A549 (cell line): ENCODE data around the gene GIPR. TPM values are rescaled to one million over a fixed set of nuclear protein-coding genes. Genes with fewer than 3 reads are reported as not detected.
A peak's percentile ranks its signal among the peaks of the same experiment; 100 is the strongest.

Experiments used
- ATAC-seq, 2 experiments: fragments of 200-7000 bp in 1 of 2; fragments of >200 bp in 1 of 2; cut with Nextera tagmentation in 1 of 2; cut with Tn5 transposase in 1 of 2; 3 replicates each; pipeline versions ENCODE4 v1.8.0 to v1.9.1; 2018 to 2020; ENCODE audit warnings: mild to moderate bottlenecking in 1 of 2, moderate library complexity in 1 of 2
- CTCF ChIA-PET: fragments of 300-600 bp; sonication (Branson Sonifier 250); formaldehyde crosslinking; extraction: SDS; loops from one replicate; lab custom pipeline; 2021; ENCODE audit warnings: antibody characterized with exemption, inconsistent platforms; lab: Yijun Ruan, JAX
- POLR2A ChIA-PET: fragments of 350-600 bp; formaldehyde crosslinking; extraction: SDS; loops from one replicate; lab custom pipeline; 2021; ENCODE audit warnings: antibody characterized with exemption, inconsistent platforms; lab: Yijun Ruan, JAX
- DNase-seq, 2 experiments: peaks; one replicate each; pipeline versions ENCODE4 v3.0.0 to v3.0.0-alpha.2; 2011 to 2016; ENCODE audit warnings: low read depth in 1 of 2, low spot score in 1 of 2
- FAIRE-seq: peaks from 2 replicates; lab custom pipeline; 2011; peaks lifted over from hg19 to GRCh38; lab: Jason Lieb, UNC
- H3K27ac ChIP-seq, 2 experiments: fragments of >200 bp; sonication (Bioruptor Twin); formaldehyde crosslinking; 3 replicates each; pipeline ENCODE4 v1.5.1; 2016 to 2017
- H3K4me1 ChIP-seq: fragments of >200 bp; sonication (Bioruptor Twin); formaldehyde crosslinking; 3 replicates; pipeline ENCODE4 v1.6.1; 2016
- H3K4me2 ChIP-seq: fragments of >200 bp; sonication (Bioruptor Twin); formaldehyde crosslinking; 3 replicates; pipeline ENCODE4 v1.6.1; 2016
- H3K4me3 ChIP-seq: fragments of >200 bp; sonication (Bioruptor Twin); formaldehyde crosslinking; 3 replicates; pipeline ENCODE4 v1.5.1; 2016
- H3K9me3 ChIP-seq: fragments of >200 bp; sonication (Bioruptor Twin); formaldehyde crosslinking; 3 replicates; pipeline ENCODE4 v1.6.1; 2016
- BCL3 ChIP-seq: fragments of >200 bp; sonication (Bioruptor Twin); formaldehyde crosslinking; IDR thresholded peaks from 3 replicates; pipeline ENCODE4 v1.6.1; 2016
- CBX2 ChIP-seq: fragments of 200-600 bp; sonication (generic); IDR thresholded peaks from 2 replicates; pipeline ENCODE4 v1.6.1; 2016; ENCODE audit warnings: low read depth, mild to moderate bottlenecking, borderline replicate concordance
- CBX8 ChIP-seq: fragments of 200-600 bp; sonication (generic); IDR thresholded peaks from 2 replicates; pipeline ENCODE4 v1.6.1; 2016
- CEBPB ChIP-seq, 2 experiments: fragments of >200 bp in 1 of 2; sonication (Bioruptor Twin) in 1 of 2; formaldehyde crosslinking in 1 of 2; IDR thresholded peaks; 2 replicates each; pipeline ENCODE4 v1.6.1; 2012 to 2016
- CHD4 ChIP-seq: fragments of 200-600 bp; sonication (generic); IDR thresholded peaks from 2 replicates; pipeline ENCODE4 v1.6.1; 2016; ENCODE audit warnings: antibody characterized with exemption, mild to moderate bottlenecking, borderline replicate concordance
- EHF ChIP-seq: fragments of 250-450 bp; sonication (Bioruptor Pico); IDR thresholded peaks from 2 replicates; pipeline ENCODE4 v1.5.0; 2020; ENCODE audit warnings: mild to moderate bottlenecking
- EHMT2 ChIP-seq: fragments of 200-600 bp; sonication (generic); IDR thresholded peaks from 2 replicates; pipeline ENCODE4 v1.6.1; 2016; ENCODE audit warnings: antibody characterized with exemption, low read depth, mild to moderate bottlenecking, moderate library complexity
- ESRRA ChIP-seq: fragments of 150-350 bp; IDR thresholded peaks from 2 replicates; pipeline ENCODE4 v1.6.1; 2014; ENCODE audit warnings: mild to moderate bottlenecking, low read length, borderline replicate concordance
- FOSB ChIP-seq: fragments of 250-450 bp; sonication (Bioruptor Pico); IDR thresholded peaks from 2 replicates; pipeline ENCODE4 v1.5.0; 2020; ENCODE audit warnings: mild to moderate bottlenecking, moderate library complexity
- FOSL2 ChIP-seq, 2 experiments: fragments of 450-650 bp in 1 of 2; fragments of >200 bp in 1 of 2; sonication (Bioruptor Twin) in 1 of 2; formaldehyde crosslinking; IDR thresholded peaks; 2 replicates each; pipeline versions ENCODE4 v1.5.0 to v1.6.1; 2016 to 2020; ENCODE audit warnings: mild to moderate bottlenecking in 1 of 2, moderate library complexity in 1 of 2
- FOXS1 ChIP-seq: fragments of 250-450 bp; sonication (Bioruptor Pico); IDR thresholded peaks from 2 replicates; pipeline ENCODE4 v1.5.0; 2020; ENCODE audit warnings: mild to moderate bottlenecking, moderate library complexity
- HDAC2 ChIP-seq: fragments of 200-600 bp; sonication (generic); IDR thresholded peaks from 2 replicates; pipeline ENCODE4 v1.6.1; 2016
- HES2 ChIP-seq: fragments of >200 bp; sonication (Bioruptor Twin); formaldehyde crosslinking; IDR thresholded peaks from 2 replicates; pipeline ENCODE4 v1.6.1; 2016
- HEYL ChIP-seq: fragments of 250-450 bp; sonication (Bioruptor Pico); IDR thresholded peaks from 2 replicates; pipeline ENCODE4 v1.8.0; 2021; ENCODE audit warnings: mild to moderate bottlenecking, moderate library complexity
- HOXB13 ChIP-seq: fragments of 250-450 bp; sonication (Bioruptor Pico); IDR thresholded peaks from 2 replicates; pipeline ENCODE4 v1.5.0; 2020; ENCODE audit warnings: low read depth, mild to moderate bottlenecking, moderate library complexity
- HOXB5 ChIP-seq: fragments of 250-450 bp; sonication (Bioruptor Pico); IDR thresholded peaks from 2 replicates; pipeline ENCODE4 v1.5.0; 2020; ENCODE audit warnings: mild to moderate bottlenecking, moderate library complexity
- JUN ChIP-seq, 2 experiments: fragments of >200 bp; sonication (Bioruptor Twin); formaldehyde crosslinking; IDR thresholded peaks; 2 replicates in 1 of 2; 3 replicates in 1 of 2; pipeline ENCODE4 v1.6.1; 2016 to 2017
- JUNB ChIP-seq: fragments of >200 bp; sonication (Bioruptor Twin); formaldehyde crosslinking; IDR thresholded peaks from 2 replicates; pipeline ENCODE4 v1.6.1; 2016
- KDM1A ChIP-seq: fragments of 200-600 bp; sonication (generic); IDR thresholded peaks from 2 replicates; pipeline ENCODE4 v1.6.1; 2016; ENCODE audit warnings: low read depth, mild to moderate bottlenecking
- MAFK ChIP-seq: fragments of 450-650 bp; IDR thresholded peaks from 2 replicates; pipeline ENCODE4 v1.6.1; 2014; ENCODE audit not compliant: partially characterized antibody
- MYC ChIP-seq: IDR thresholded peaks from 2 replicates; pipeline ENCODE4 v1.6.1; 2012; ENCODE audit warnings: mild to moderate bottlenecking, inconsistent platforms, low read length, improper control_type of control experiment, borderline replicate concordance
- NFE2L2 ChIP-seq: fragments of 150-350 bp; conservative IDR thresholded peaks from 2 replicates; pipeline ENCODE4 v1.6.1; 2014; ENCODE audit warnings: low read length
- NR3C1 ChIP-seq: fragments of >200 bp; sonication (Bioruptor Twin); formaldehyde crosslinking; IDR thresholded peaks from 3 replicates; pipeline ENCODE4 v1.6.1; 2017
- PBX3 ChIP-seq: IDR thresholded peaks from 2 replicates; pipeline ENCODE4 v1.6.1; 2012
- PHF8 ChIP-seq: fragments of 200-600 bp; sonication (generic); IDR thresholded peaks from 2 replicates; pipeline ENCODE4 v1.6.1; 2016; ENCODE audit warnings: low read depth, mild to moderate bottlenecking, antibody characterized with exemption, moderate library complexity, borderline replicate concordance
- POLR2AphosphoS2 ChIP-seq: conservative IDR thresholded peaks from 2 replicates; pipeline ENCODE4 v1.6.1; 2012; ENCODE audit warnings: low read length, improper control_type of control experiment, inconsistent platforms
- RAD21 ChIP-seq, 2 experiments: fragments of >200 bp in 1 of 2; sonication (Bioruptor Twin) in 1 of 2; formaldehyde crosslinking in 1 of 2; IDR thresholded peaks in 1 of 2; conservative IDR thresholded peaks in 1 of 2; 2 replicates in 1 of 2; 3 replicates in 1 of 2; pipeline ENCODE4 v1.6.1; 2012 to 2018; ENCODE audit warnings: inconsistent platforms in 1 of 2
- RFX5 ChIP-seq: fragments of 450-650 bp; IDR thresholded peaks from 2 replicates; pipeline ENCODE4 v1.7.1; 2014; ENCODE audit warnings: antibody characterized with exemption, mild to moderate bottlenecking, moderate library complexity
- SMC3 ChIP-seq: fragments of >200 bp; sonication (Bioruptor Twin); formaldehyde crosslinking; IDR thresholded peaks from 3 replicates; pipeline ENCODE4 v1.6.1; 2018; ENCODE audit warnings: inconsistent platforms
- USF2 ChIP-seq: fragments of 450-650 bp; IDR thresholded peaks from 2 replicates; pipeline ENCODE4 v1.6.1; 2014; ENCODE audit warnings: antibody characterized with exemption
- ZC3H11A ChIP-seq: fragments of 450-650 bp; IDR thresholded peaks from 2 replicates; pipeline ENCODE4 v1.6.1; 2014; ENCODE audit warnings: antibody characterized with exemption, mild to moderate bottlenecking
- ZFP36 ChIP-seq: fragments of 450-650 bp; IDR thresholded peaks from 2 replicates; pipeline ENCODE4 v1.6.1; 2014; ENCODE audit warnings: borderline replicate concordance; ENCODE audit not compliant: partially characterized antibody
- ZNF302 ChIP-seq: fragments of 250-450 bp; sonication (Bioruptor Pico); IDR thresholded peaks from 2 replicates; pipeline ENCODE4 v1.9.0; 2021; ENCODE audit warnings: inconsistent platforms, mild to moderate bottlenecking, moderate library complexity
- ZSCAN20 ChIP-seq: fragments of 250-450 bp; sonication (Bioruptor Pico); IDR thresholded peaks from 2 replicates; pipeline ENCODE4 v1.8.0; 2022; ENCODE audit warnings: mild to moderate bottlenecking, moderate library complexity
- WGBS: methylation state at CpG from one replicate; pipeline ENCODE4 v1.1.6; 2017; ENCODE audit errors: missing lambda C conversion rate; 5-methylcytosine and 5-hydroxymethylcytosine counted together
- polyA plus RNA-seq, 4 experiments: library from polyadenylated mRNA; depleted of rRNA in 3 of 4; stranded (reverse); fragments of >200 nt; fragmentation: RNase III in 1 of 4; extraction: RNeasy Plus Mini Kit Qiagen cat#74134 plus additional on column Dnase treatment in 1 of 4; gene quantifications; 2 replicates in 3 of 4; 3 replicates in 1 of 4; pipeline ENCODE4 v1.2.3, GENCODE V29; 2011 to 2017
- TF ChIP-seq, protein P1 (sequence below): IDR thresholded peaks from 2 replicates; pipeline ENCODE4 v1.6.1; 2012; ENCODE audit warnings: low read depth, borderline replicate concordance
- TF ChIP-seq, protein P2 (sequence below): fragments of >200 bp; sonication (Bioruptor Twin); formaldehyde crosslinking; IDR thresholded peaks from 3 replicates; pipeline ENCODE4 v1.5.1; 2016

GIPR gene
- polyA plus RNA-seq, 2 of the 4 experiments (the other 2 are of a cell fraction): 1.2 to 1.4 TPM

GRCh38 chr19:45638930-45639729, 28.9 kb upstream of the GIPR start, which contains the start of gene EML2:
TSS of gene EML2 (minus strand) at chr19:45639397. CDS start at chr19:45639376, 21 bp downstream.
- FAIRE-seq: no peak
- peak; percentile 49 to 71 for DNase-seq
- ChIA-PET CTCF (interaction anchor here (0.7 to 15.1 kb wide), 20 partner anchors 16 to 200 kb away, joined by 3 to 437 read pairs (median 5); partner anchors contain the start of genes GPR4, OPA3 and RTN2), POLR2A (interaction anchor here (0.6 to 1.5 kb wide), 3 partner anchors 9 to 26 kb away, joined by 4 to 5 read pairs (median 4); no protein-coding TSS in a partner anchor)
- peaks cover 37% of the 10 kb centered on the region for H3K4me1 ChIP-seq
- ATAC-seq: peak; percentile 22 to 36; a peak in 4 of 6 replicates
- H3K4me2 ChIP-seq: peak within 1 kb of the TSS; percentile 89
- H3K9me3 ChIP-seq: no peaks in the 10 kb centered on the region
- H3K27ac ChIP-seq: peak within 1 kb of the TSS; percentile 83 to 89
- H3K4me3 ChIP-seq: peak within 1 kb of the TSS; percentile 70
- 3% methylated on average over 52 of the region's 52 CpGs for WGBS
- TF ChIP-seq POLR2AphosphoS2 (no peak), PHF8 (peak; percentile 34; the same call in 1 of the 2 replicates), HES2 (no peak), SMC3 (peak; percentile 22; the same call in 1 of the 3 replicates), FOSB (no peak), HEYL (no peak), ZFP36 (peak; percentile 74), JUNB (no peak), EHF (CRISPR knock-in tag) (no peak), ZNF302 (CRISPR knock-in tag) (no peak), CHD4 (no peak), CBX2 (no peak), RAD21 (conservative IDR thresholded peaks at IDR 0.05 in 1 of 2, IDR thresholded peaks at IDR 0.05 in 1 of 2) (no peak), HOXB5 (no peak), NFE2L2 (no peak), BCL3 (0 out of 3 replicates have a peak, but pooled peaks have one; percentile 47), ZC3H11A (no peak), NR3C1 (no peak), JUN (IDR thresholded peaks at IDR 0.05) (peak in 1 of 2 experiments; percentile 79; a peak in 3 of 5 replicates), RFX5 (no peak), CEBPB (IDR thresholded peaks at IDR 0.05) (no peak), PBX3 (no peak), HOXB13 (CRISPR knock-in tag) (no peak), ZSCAN20 (CRISPR knock-in tag) (no peak), MAFK (no peak), HDAC2 (peak; percentile 73; the same call in 1 of the 2 replicates), FOXS1 (CRISPR knock-in tag) (no peak), MYC (no peak), CBX8 (no peak), FOSL2 (IDR thresholded peaks at IDR 0.05) (no peak), FOSL2 (CRISPR knock-in tag; IDR thresholded peaks at IDR 0.05) (no peak), KDM1A (peak; percentile 83), EHMT2 (no peak), ESRRA (no peak), USF2 (no peak)
- TF ChIP-seq, protein P1, sequence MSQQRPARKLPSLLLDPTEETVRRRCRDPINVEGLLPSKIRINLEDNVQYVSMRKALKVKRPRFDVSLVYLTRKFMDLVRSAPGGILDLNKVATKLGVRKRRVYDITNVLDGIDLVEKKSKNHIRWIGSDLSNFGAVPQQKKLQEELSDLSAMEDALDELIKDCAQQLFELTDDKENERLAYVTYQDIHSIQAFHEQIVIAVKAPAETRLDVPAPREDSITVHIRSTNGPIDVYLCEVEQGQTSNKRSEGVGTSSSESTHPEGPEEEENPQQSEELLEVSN: no peak
- TF ChIP-seq, protein P2, sequence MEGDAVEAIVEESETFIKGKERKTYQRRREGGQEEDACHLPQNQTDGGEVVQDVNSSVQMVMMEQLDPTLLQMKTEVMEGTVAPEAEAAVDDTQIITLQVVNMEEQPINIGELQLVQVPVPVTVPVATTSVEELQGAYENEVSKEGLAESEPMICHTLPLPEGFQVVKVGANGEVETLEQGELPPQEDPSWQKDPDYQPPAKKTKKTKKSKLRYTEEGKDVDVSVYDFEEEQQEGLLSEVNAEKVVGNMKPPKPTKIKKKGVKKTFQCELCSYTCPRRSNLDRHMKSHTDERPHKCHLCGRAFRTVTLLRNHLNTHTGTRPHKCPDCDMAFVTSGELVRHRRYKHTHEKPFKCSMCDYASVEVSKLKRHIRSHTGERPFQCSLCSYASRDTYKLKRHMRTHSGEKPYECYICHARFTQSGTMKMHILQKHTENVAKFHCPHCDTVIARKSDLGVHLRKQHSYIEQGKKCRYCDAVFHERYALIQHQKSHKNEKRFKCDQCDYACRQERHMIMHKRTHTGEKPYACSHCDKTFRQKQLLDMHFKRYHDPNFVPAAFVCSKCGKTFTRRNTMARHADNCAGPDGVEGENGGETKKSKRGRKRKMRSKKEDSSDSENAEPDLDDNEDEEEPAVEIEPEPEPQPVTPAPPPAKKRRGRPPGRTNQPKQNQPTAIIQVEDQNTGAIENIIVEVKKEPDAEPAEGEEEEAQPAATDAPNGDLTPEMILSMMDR: peak; percentile 60
